IMR-90 (cell line): Measurements from ENCODE around the gene MED12L. TPM values are rescaled to one million over a fixed set of nuclear protein-coding genes. Genes with fewer than 3 reads are reported as not detected.

Experiments
- ATAC-seq: fragments of 200-7000 bp; cut with Tn5 transposase; 2 replicates; pipeline ENCODE4 v1.9.1; 2020; ENCODE audit warnings: low read depth, mild to moderate bottlenecking, moderate library complexity
- BruUV-seq: library from RNA; stranded (reverse); fragments of 400-500 nt; replicated peaks from 2 replicates; lab custom pipeline; 2021; lab: Mats Ljungman, UMichigan
- CTCF ChIA-PET: fragments of 300-600 bp; formaldehyde crosslinking; extraction: SDS; loops from one replicate; lab custom pipeline; 2021; ENCODE audit warnings: antibody characterized with exemption; lab: Yijun Ruan, JAX
- POLR2A ChIA-PET: fragments of 300-600 bp; sonication (Branson Sonifier 250); formaldehyde crosslinking; loops from one replicate; lab custom pipeline; 2022; ENCODE audit warnings: antibody characterized with exemption; ENCODE audit not compliant: unreplicated experiment; lab: Charles Lee
- DNase-seq: peaks from one replicate; pipeline ENCODE4 v3.0.0; 2013
- H2AFZ ChIP-seq: replicated peaks from 2 replicates; pipeline ENCODE3; 2013; ENCODE audit warnings: low read length, mild to moderate bottlenecking; ENCODE audit not compliant: poor library complexity
- H2AK5ac ChIP-seq: 2 replicates; pipeline ENCODE4 v1.6.1; 2013; ENCODE audit warnings: low read depth, low read length, inconsistent platforms
- H2AK9ac ChIP-seq: replicated peaks from 2 replicates; pipeline ENCODE3; 2013; ENCODE audit warnings: mild to moderate bottlenecking, low read depth, low read length, moderate library complexity; ENCODE audit not compliant: poor library complexity
- H2BK120ac ChIP-seq: 2 replicates; pipeline ENCODE4 v1.6.1; 2013; ENCODE audit warnings: low read depth, low read length, inconsistent platforms
- H2BK15ac ChIP-seq: 3 replicates; pipeline ENCODE4 v1.6.1; 2013; ENCODE audit warnings: low read depth, low read length, inconsistent platforms
- H2BK20ac ChIP-seq: 2 replicates; pipeline ENCODE4 v1.6.1; 2013; ENCODE audit warnings: low read depth, mild to moderate bottlenecking, inconsistent platforms, low read length, moderate library complexity
- H2BK5ac ChIP-seq: 2 replicates; pipeline ENCODE4 v1.6.1; 2013; ENCODE audit warnings: mild to moderate bottlenecking, low read depth, low read length, inconsistent platforms; ENCODE audit not compliant: poor library complexity, severe bottlenecking
- H3K14ac ChIP-seq: replicated peaks from 2 replicates; pipeline ENCODE4 v1.6.1; 2013; ENCODE audit warnings: low read depth, low read length, inconsistent platforms
- H3K18ac ChIP-seq: 2 replicates; pipeline ENCODE4 v1.6.1; 2013; ENCODE audit warnings: low read depth, low read length, control low read depth
- H3K23ac ChIP-seq: 2 replicates; pipeline ENCODE4 v1.6.1; 2013; ENCODE audit warnings: low read depth, low read length, inconsistent platforms
- H3K27ac ChIP-seq: 2 replicates; pipeline ENCODE4 v1.5.1; 2013; ENCODE audit warnings: mild to moderate bottlenecking, control low read depth, low read length; ENCODE audit not compliant: insufficient read depth
- H3K27me3 ChIP-seq: 2 replicates; pipeline ENCODE4 v1.6.1; 2013; ENCODE audit warnings: low read length; ENCODE audit not compliant: control insufficient read depth, insufficient read depth
- H3K36me3 ChIP-seq: 2 replicates; pipeline ENCODE4 v1.6.1; 2013; ENCODE audit warnings: low read length, mixed read lengths; ENCODE audit not compliant: control insufficient read depth, insufficient read depth
- H3K4ac ChIP-seq: 2 replicates; pipeline ENCODE4 v1.6.1; 2013; ENCODE audit warnings: low read depth, low read length, inconsistent platforms
- H3K4me1 ChIP-seq: 2 replicates; pipeline ENCODE4 v1.6.1; 2013; ENCODE audit warnings: low read length, mixed read lengths; ENCODE audit not compliant: control insufficient read depth, insufficient read depth
- H3K4me2 ChIP-seq: 2 replicates; pipeline ENCODE4 v1.6.1; 2013; ENCODE audit warnings: low read depth, mild to moderate bottlenecking, control low read depth, low read length, moderate library complexity
- H3K4me3 ChIP-seq: 2 replicates; pipeline ENCODE4 v1.5.1; 2013; ENCODE audit warnings: low read depth, mild to moderate bottlenecking, control low read depth, low read length, moderate library complexity; ENCODE audit not compliant: insufficient read depth
- H3K56ac ChIP-seq: 2 replicates; pipeline ENCODE4 v1.6.1; 2013; ENCODE audit warnings: low read length, inconsistent platforms; ENCODE audit not compliant: insufficient read depth; ENCODE audit errors: extremely low read depth
- H3K79me1 ChIP-seq, 2 experiments: 2 replicates each; pipeline ENCODE4 v1.6.1; 2013; ENCODE audit warnings: low read length in 2 of 2, inconsistent platforms in 1 of 2, low read depth in 1 of 2
- H3K9ac ChIP-seq: 2 replicates; pipeline ENCODE4 v1.6.1; 2013; ENCODE audit warnings: low read depth, low read length, control low read depth
- H3K9me1 ChIP-seq: 2 replicates; pipeline ENCODE4 v1.6.1; 2013; ENCODE audit warnings: low read length, inconsistent platforms; ENCODE audit not compliant: insufficient read depth
- H3K9me3 ChIP-seq: 2 replicates; pipeline ENCODE4 v1.6.1; 2013; ENCODE audit warnings: low read length; ENCODE audit not compliant: control insufficient read depth, insufficient read depth
- H4K20me1 ChIP-seq: 2 replicates; pipeline ENCODE4 v1.6.1; 2013; ENCODE audit warnings: low read length, inconsistent platforms; ENCODE audit not compliant: insufficient read depth
- H4K5ac ChIP-seq: 2 replicates; pipeline ENCODE4 v1.6.1; 2013; ENCODE audit warnings: mild to moderate bottlenecking, low read depth, low read length, control low read depth
- H4K8ac ChIP-seq, 2 experiments: 2 replicates each; pipeline ENCODE4 v1.6.1; 2013; ENCODE audit warnings: low read depth in 2 of 2, low read length in 2 of 2, control low read depth in 1 of 2, inconsistent platforms in 1 of 2
- H4K91ac ChIP-seq: 2 replicates; pipeline ENCODE4 v1.6.1; 2013; ENCODE audit warnings: low read depth, low read length, inconsistent platforms; ENCODE audit not compliant: insufficient read depth
- BHLHE40 ChIP-seq: fragments of 150-350 bp; IDR thresholded peaks from 2 replicates; pipeline ENCODE4 v1.6.1; 2016; ENCODE audit warnings: mild to moderate bottlenecking, low read depth, low read length
- CEBPB ChIP-seq: IDR thresholded peaks from 2 replicates; pipeline ENCODE4 v1.6.1; 2012; ENCODE audit warnings: low read depth, low read length, improper control_type of control experiment
- CHD1 ChIP-seq: IDR thresholded peaks from 2 replicates; pipeline ENCODE4 v1.6.1; 2012; ENCODE audit warnings: low read depth, low read length, improper control_type of control experiment
- ELK1 ChIP-seq: fragments of 150-350 bp; IDR thresholded peaks from 2 replicates; pipeline ENCODE4 v1.6.1; 2016; ENCODE audit warnings: low read depth, mild to moderate bottlenecking, low read length, moderate library complexity, borderline replicate concordance
- POLR2A ChIP-seq: IDR thresholded peaks from 2 replicates; pipeline ENCODE4 v1.6.1; 2012; ENCODE audit warnings: mild to moderate bottlenecking, low read depth, low read length
- RAD21 ChIP-seq: IDR thresholded peaks from 2 replicates; pipeline ENCODE4 v1.6.1; 2012; ENCODE audit warnings: low read length, improper control_type of control experiment
- RCOR1 ChIP-seq: IDR thresholded peaks from 2 replicates; pipeline ENCODE4 v1.6.1; 2012; ENCODE audit warnings: mild to moderate bottlenecking, low read length, improper control_type of control experiment; ENCODE audit not compliant: insufficient replicate concordance
- WGBS, 2 experiments: methylation state at CpG; one replicate each; pipeline versions ENCODE4 v1.1.5 to v1.1.7; 2013; ENCODE audit warnings: missing lambda C conversion rate in 2 of 2; ENCODE audit not compliant: insufficient read length in 1 of 2; ENCODE audit errors: extremely low coverage in 2 of 2; 5-methylcytosine and 5-hydroxymethylcytosine counted together
- dilution Hi-C: fragments of 300-500 bp; cut with HindIII; formaldehyde crosslinking; loops from one replicate; pipeline ENCODE4 v1.14.3; 2018; ENCODE audit warnings: low sequenced_read_pairs; ENCODE audit not compliant: unreplicated experiment
- in situ Hi-C: fragments of 300-500 bp; cut with MboI; formaldehyde crosslinking; loops from 3 replicates; pipeline ENCODE4 v1.14.3; 2019; ENCODE audit warnings: low sequenced_read_pairs, inconsistent platforms, mixed read lengths
- intact Hi-C: fragments of 100-400 bp; cut with micrococcal nuclease; formaldehyde crosslinking; loops from 2 replicates; pipeline ENCODE4 v1.10.0; 2022
- polyA plus RNA-seq, 3 experiments: library from polyadenylated mRNA; depleted of rRNA; stranded (reverse); fragments of >200 nt; gene quantifications; 2 replicates each; pipeline ENCODE4 v1.2.3, GENCODE V29; 2012; ENCODE audit warnings: low replicate concordance in 1 of 3
- total RNA-seq: library from RNA; depleted of rRNA; stranded (reverse); fragments of >200 nt; gene quantifications from 2 replicates; pipeline ENCODE4 v1.2.3, GENCODE V29; 2012

The MED12L gene
- total and polyA plus RNA-seq, 2 of the 4 experiments (the other 2 are of a cell fraction) = 0.05 to 0.18 TPM

DNA sequence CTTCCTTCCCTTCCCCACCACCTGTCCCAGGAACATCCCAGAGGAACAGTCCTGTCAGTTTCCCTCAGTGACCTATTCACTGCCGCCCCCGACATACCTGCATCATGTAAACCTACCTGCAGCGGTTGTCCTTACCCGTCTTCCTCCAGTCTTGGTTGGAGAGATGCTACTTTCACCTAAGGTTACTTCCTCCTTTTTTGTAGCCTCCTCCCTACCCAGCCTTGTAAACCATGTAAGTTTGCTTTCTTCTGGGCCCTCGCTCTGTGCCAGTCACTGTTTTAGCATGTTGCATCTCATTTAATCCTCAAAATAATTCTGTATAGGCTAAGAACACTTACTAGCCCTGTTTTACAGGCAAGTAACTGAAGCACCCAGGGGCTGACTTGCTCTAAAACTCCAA is 59.3 kb downstream of the MED12L start:
- H4K91ac ChIP-seq = no peak overlapping the region
- dilution Hi-C loops (no loop called here), in situ Hi-C loops (loop anchor here (10.0 to 25.0 kb wide), 4 partner anchors 130 to 420 kb away; partner anchors contain the start of gene MINDY4B), intact Hi-C loops (no loop called here)
- H3K27ac ChIP-seq = no peak overlapping the region
- TF ChIP-seq RAD21 (no peak), RCOR1 (no peak), CEBPB (no peak), ELK1 (no peak), POLR2A (no peak), BHLHE40 (no peak), CHD1 (no peak)
- no peak overlapping the region for H4K5ac ChIP-seq
- H2BK20ac ChIP-seq = no peak overlapping the region
- H3K79me1 ChIP-seq = no peaks in the 10 kb centered on the region
- 100% methylated on average over 4 of the region's 5 CpGs; no CpG with 5 or more reads in 1 of the 2 experiments for WGBS, 2 experiments
- H3K36me3 ChIP-seq = no peaks in the 10 kb centered on the region
- no TSS peak for BruUV-seq
- POLR2A ChIA-PET = no interaction called here
- no peak overlapping the region for H2BK15ac ChIP-seq
- CTCF ChIA-PET = interaction anchor here (0.6 to 1.2 kb wide), 2 partner anchors 24 to 59 kb away, joined by 3 to 4 read pairs; partner anchors contain the start of gene MED12L
- no peak overlapping the region for H3K9ac ChIP-seq
- H3K9me3 ChIP-seq = no peaks in the 10 kb centered on the region
- H4K8ac ChIP-seq = no peak overlapping the region
- H2AK9ac ChIP-seq = no peak overlapping the region
- H3K14ac ChIP-seq = no peak overlapping the region
- H3K23ac ChIP-seq = no peak overlapping the region
- no peaks in the 10 kb centered on the region for H3K9me1 ChIP-seq
- H3K27me3 ChIP-seq = peaks cover 30% of the 10 kb centered on the region
- no peak overlapping the region for H3K4ac ChIP-seq
- H4K20me1 ChIP-seq = no peaks in the 10 kb centered on the region
- no peak overlapping the region for H3K4me3 ChIP-seq
- H3K4me1 ChIP-seq = peaks cover 2% of the 10 kb centered on the region; the same call in 1 of the 2 replicates
- DNase-seq = no peak
- H3K4me2 ChIP-seq = no peak overlapping the region
- no peak overlapping the region for H2BK5ac ChIP-seq
- H2AFZ ChIP-seq = no peak overlapping the region
- no peak overlapping the region for H2AK5ac ChIP-seq
- H2BK120ac ChIP-seq = no peak overlapping the region
- no peak overlapping the region for H3K56ac ChIP-seq
- ATAC-seq = no peak
- no peak overlapping the region for H3K18ac ChIP-seq
